Bronchial epithelial cell (primary cell): ENCODE measurements around the gene CTDSPL. TPM values are rescaled to one million over a fixed set of nuclear protein-coding genes. Genes with fewer than 3 reads are reported as not detected.

Experiments used
- DNase-seq: peaks from one replicate; pipeline ENCODE4 v3.0.0-alpha.2; 2010; ENCODE audit warnings: low read depth
- FAIRE-seq: peaks from 2 replicates; lab custom pipeline; 2011; peaks lifted over from hg19 to GRCh38; lab: Jason Lieb, UNC
- H3K27me3 ChIP-seq: 2 replicates; pipeline ENCODE4 v1.5.1; 2011; ENCODE audit warnings: low read length; ENCODE audit not compliant: control insufficient read depth, insufficient read depth
- H3K36me3 ChIP-seq: 2 replicates; pipeline ENCODE4 v1.5.1; 2011; ENCODE audit warnings: low read length; ENCODE audit not compliant: control insufficient read depth, insufficient read depth
- H3K4me3 ChIP-seq: 2 replicates; pipeline ENCODE4 v1.5.1; 2011; ENCODE audit warnings: mild to moderate bottlenecking, low read depth, low read length, control low read depth
- total RNA-seq: library from RNA; depleted of rRNA; stranded (reverse); fragments of >200 nt; gene quantifications from 2 replicates; pipeline ENCODE4 v1.2.1, GENCODE V29; 2014
- TF ChIP-seq, protein P1 (sequence below): IDR thresholded peaks from 2 replicates; pipeline ENCODE4 v1.5.1; 2011; ENCODE audit warnings: mild to moderate bottlenecking, moderate library complexity, low read length, control low read depth, inconsistent platforms; ENCODE audit not compliant: insufficient read depth, severe bottlenecking

CTDSPL gene
- total RNA-seq, 1 donor from 2014 or later = 80.6 TPM

GRCh38 chr3:38018296-38019266 is 156.9 kb downstream of the CTDSPL start:
- DNase-seq = no peak
- Histone ChIP-seq H3K4me3 (no peak overlapping the region), H3K27me3 (no peaks in the 10 kb centered on the region), H3K36me3 (peaks cover 34% of the 10 kb centered on the region)
- TF ChIP-seq, protein P1, sequence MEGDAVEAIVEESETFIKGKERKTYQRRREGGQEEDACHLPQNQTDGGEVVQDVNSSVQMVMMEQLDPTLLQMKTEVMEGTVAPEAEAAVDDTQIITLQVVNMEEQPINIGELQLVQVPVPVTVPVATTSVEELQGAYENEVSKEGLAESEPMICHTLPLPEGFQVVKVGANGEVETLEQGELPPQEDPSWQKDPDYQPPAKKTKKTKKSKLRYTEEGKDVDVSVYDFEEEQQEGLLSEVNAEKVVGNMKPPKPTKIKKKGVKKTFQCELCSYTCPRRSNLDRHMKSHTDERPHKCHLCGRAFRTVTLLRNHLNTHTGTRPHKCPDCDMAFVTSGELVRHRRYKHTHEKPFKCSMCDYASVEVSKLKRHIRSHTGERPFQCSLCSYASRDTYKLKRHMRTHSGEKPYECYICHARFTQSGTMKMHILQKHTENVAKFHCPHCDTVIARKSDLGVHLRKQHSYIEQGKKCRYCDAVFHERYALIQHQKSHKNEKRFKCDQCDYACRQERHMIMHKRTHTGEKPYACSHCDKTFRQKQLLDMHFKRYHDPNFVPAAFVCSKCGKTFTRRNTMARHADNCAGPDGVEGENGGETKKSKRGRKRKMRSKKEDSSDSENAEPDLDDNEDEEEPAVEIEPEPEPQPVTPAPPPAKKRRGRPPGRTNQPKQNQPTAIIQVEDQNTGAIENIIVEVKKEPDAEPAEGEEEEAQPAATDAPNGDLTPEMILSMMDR = no peak
- FAIRE-seq = no peak

DNA sequence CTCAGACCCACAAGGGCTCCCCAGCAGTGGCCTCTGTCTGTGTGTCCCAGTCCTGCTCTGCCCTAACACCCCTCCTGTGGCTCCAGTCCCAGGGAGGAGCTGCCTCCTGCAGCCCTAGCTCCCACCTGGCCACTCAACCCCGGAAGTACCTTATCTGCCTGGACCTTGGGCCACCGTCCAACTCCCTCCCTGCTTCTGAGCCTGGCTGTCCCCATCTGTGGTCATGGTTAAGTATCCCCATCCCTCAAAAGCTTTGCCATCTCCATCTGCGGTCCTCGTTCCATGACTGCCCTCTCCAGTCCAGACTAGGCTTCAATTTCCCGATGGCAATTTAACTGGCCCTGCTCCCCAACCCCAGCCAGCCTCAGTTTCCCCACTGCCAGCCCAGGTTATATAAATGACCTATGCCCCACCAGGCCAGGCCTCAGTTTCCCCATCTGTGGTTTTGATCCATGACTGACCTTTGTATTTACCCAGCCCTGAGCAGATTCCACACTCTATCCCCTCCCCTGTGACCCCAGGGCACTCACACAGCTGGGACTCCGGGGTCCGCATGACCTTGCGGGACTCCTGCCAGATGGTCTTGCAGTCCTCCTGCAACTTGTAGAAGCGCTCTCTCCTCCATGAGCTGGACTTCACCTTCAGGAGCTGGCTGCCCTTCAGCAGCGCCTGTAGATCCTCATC is 158.1 kb downstream of the CTDSPL start:
- Histone ChIP-seq H3K36me3 (peaks cover 34% of the 10 kb centered on the region), H3K27me3 (no peaks in the 10 kb centered on the region), H3K4me3 (no peak overlapping the region)
- TF ChIP-seq, protein P1 = no peak
- DNase-seq = no peak
- FAIRE-seq = no peak

DNA sequence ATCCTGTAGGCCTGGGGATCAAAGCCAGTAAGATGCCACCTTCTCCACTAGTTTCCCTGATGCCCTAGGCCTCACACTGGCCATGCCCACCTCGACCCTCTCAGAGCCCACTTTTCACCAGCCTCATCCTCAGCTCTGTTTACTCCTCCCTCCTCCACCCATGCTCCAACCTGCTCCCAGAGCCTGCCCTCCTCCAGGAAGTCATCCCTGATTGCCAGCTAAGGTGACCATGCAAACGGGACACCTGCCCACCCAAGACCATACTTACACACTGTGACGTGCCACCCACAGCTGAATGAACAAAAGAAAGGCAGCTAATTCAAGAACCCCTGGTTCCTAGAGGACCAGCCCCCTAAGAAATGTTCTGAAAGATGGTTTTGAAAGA is 158.7 kb downstream of the CTDSPL start:
- Histone ChIP-seq H3K4me3 (no peak overlapping the region), H3K27me3 (no peaks in the 10 kb centered on the region), H3K36me3 (peaks cover 32% of the 10 kb centered on the region)
- DNase-seq (no peak), FAIRE-seq (no peak)
- TF ChIP-seq, protein P1 = no peak

DNA sequence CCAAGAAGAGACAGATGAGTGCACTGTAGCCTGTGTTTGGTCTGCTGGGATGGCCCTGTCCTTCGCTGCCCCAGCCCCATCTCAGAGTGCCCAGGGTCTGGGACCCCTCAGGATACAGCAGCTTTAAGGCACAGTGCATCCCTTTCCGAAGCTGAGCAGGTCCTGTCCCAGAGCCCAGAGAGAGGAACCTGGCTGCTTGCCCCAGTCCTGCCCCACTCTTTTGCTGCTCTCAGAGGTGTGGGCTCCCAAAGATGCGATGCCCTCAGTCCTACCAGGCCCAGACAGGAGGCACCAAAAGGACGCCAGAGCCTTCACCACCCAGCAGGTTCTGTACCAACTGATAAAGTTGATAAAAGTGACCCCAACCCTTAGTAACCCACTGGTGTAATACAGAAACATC is 159.5 kb downstream of the CTDSPL start:
- Histone ChIP-seq H3K4me3 (no peak overlapping the region), H3K27me3 (no peaks in the 10 kb centered on the region), H3K36me3 (peaks cover 26% of the 10 kb centered on the region)
- DNase-seq (no peak), FAIRE-seq (no peak)
- TF ChIP-seq, protein P1 = no peak

GRCh38 chr3:38022301-38022700 is 160.6 kb downstream of the CTDSPL start:
- FAIRE-seq = no peak
- H3K36me3 ChIP-seq = peaks cover 15% of the 10 kb centered on the region
- no peak for DNase-seq
- TF ChIP-seq, protein P1 = no peak
- no peak overlapping the region for H3K4me3 ChIP-seq
- H3K27me3 ChIP-seq = no peaks in the 10 kb centered on the region
